GM12801 (cell line): ENCODE results near the gene OR52H1.

Source experiments
- CTCF ChIP-seq: IDR thresholded peaks from one replicate; pipeline ENCODE4 v1.5.1; 2011; ENCODE audit warnings: control low read depth; ENCODE audit not compliant: insufficient read length; ENCODE audit errors: extremely low read depth

The OR52H1 gene

DNA sequence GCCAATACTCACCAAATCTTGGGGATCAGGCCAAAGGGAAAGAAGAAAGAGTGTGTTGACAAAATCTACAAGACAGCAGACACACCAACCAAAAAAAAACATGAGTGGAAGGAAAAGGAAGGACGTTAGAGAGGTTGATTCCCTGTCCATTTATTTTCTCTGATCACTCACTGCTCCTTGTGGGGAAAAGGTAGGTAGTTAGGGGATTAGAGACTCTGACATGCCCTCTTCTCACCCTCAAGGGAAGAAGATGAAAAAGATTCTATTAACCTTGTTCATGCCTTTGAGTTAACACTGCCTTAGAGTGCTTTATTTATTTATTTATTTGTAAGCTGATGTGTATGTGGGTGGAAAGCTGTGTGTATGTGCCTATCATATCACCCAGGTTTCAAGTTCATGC lies at the start of gene OR52H1:
Gene OR52H1, minus strand, starts transcription at position 101 of the 400 bp plus-strand sequence. CDS start 3,035 bp downstream, outside the sequence.
- TF ChIP-seq CTCF, result no peak

GRCh38 chr11:5597953-5598352 lies 49.6 kb upstream of the OR52H1 start:
- no peak for TF ChIP-seq CTCF

DNA sequence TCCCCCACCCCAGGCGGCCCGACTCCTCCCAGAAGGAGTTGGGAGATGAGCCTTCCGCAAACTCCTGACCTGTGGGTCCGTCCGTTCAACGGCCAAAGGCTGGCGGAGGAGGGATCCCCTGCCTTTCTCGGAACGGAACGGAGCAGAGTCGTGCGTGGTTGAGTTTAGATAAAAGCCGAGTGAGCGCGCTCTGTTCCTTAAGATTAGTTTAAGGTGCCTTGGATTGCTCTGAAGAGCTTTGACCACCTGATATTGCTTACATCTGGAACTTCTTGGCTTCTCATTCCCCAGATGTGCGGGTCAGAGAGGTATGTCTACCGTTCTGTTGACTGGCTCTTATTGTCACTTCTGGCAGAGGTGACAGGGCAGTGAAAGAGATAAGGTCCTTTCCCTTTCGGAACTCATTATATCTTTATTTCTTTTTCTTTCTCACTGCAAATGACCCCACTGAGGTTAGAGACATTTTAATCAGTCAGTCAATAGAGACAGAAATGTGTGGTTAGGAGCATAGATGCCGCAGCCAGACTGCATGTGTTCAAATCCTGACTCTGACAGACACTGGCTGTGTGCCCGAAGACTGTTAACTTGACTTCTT lies 48.4 kb upstream of the OR52H1 start, which contains the start of gene TRIM6:
Gene TRIM6, plus strand, starts transcription at position 31 of the 595 bp plus-strand sequence. Its CDS starts 261 bp downstream, at position 292.
- no peak for TF ChIP-seq CTCF

DNA sequence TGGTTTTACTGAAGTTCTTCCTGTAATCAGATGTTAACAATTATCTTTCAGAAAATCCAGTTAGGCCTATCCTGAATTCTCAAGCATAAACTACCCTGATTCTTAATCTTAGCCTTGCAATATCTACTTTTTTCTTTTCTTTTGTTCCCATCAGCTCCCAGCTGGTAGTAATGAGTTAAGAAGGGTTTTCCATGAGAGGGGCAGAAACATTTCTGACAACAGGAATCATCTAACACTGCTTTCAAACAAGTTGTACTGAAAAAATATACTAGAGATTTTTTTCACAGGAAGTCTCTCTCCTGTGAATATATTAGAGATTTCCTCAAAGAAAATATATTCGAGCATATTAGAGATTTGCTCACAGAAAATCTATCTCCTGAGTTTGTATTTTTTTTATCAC lies 44.8 kb upstream of the OR52H1 start:
- no peak for TF ChIP-seq CTCF

DNA sequence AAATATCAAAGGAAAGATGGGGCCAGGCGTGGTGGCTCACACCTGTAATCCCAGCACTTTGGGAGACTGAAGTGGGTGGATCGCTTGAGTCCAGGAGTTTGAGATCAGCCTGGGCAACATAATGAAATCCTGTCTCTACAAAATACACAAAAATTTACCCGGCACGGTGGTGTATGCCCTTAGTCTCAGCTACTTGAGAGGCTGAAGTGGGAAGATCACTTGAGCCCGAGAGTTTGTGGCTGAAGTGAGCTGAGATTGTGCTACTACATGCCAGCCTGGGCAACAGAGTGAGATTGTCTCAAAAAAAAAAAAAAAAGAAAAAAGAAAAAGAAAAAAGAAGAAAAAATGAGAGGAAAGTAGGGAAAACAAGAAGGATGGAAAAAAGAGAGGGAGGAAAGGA lies 44.3 kb upstream of the OR52H1 start:
- TF ChIP-seq CTCF, result no peak

DNA sequence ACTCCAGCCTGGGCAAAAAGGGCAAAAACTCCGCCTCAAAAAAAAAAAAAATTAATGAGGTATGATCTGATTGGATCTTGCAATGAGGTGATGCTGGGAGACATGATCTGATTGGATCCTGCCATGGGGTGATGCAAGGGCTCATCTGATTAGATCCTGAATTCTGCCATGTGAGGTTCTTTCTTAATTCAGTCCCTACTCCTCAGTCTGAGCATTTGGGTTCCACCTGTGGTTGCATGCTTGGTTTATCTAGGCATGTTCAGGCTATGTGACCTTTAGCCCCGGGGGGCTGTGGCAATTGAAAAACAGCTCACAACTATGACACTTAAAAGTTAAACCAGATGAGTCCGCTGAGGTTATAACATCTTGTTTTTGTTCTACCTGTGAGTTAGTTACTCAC lies 43.3 kb upstream of the OR52H1 start:
- no peak for TF ChIP-seq CTCF

GRCh38 chr11:5581014-5581413 lies 32.7 kb upstream of the OR52H1 start:
- TF ChIP-seq CTCF, result no peak
